Measurements from ENCODE around the gene EP400.

The EP400 gene

GRCh38 chr12:132110677-132111076 is 160.9 kb downstream of the EP400 start:
- Histone ChIP-seq H3K4me2 (ENCODE audit: low read length) (no peak overlapping the region), H4K20me1 (ENCODE audit: control insufficient read depth, insufficient read depth, low read depth, low read length) (0 out of 2 replicates have a peak, but pooled peaks cover 3% of the 10 kb centered on the region), H3F3A (ENCODE audit: control insufficient read depth, insufficient read depth) (no peaks in the 10 kb centered on the region), H3K27me3 (ENCODE audit: control insufficient read depth, low read length) (no peaks in the 10 kb centered on the region), H3K4me3 (ENCODE audit: low read length) (no peak overlapping the region), H3K9me3 (ENCODE audit: control insufficient read depth, insufficient read depth, low read length) (no peaks in the 10 kb centered on the region), H3K36me3 (ENCODE audit: control insufficient read depth, low read length) (peaks cover 58% of the 10 kb centered on the region), H3K9me2 (replicated peaks; ENCODE audit: control insufficient read depth, low read length) (no peaks in the 10 kb centered on the region), H3K4me1 (ENCODE audit: control insufficient read depth, low read length) (no peaks in the 10 kb centered on the region), H3K79me2 (ENCODE audit: control insufficient read depth, low read length) (peaks cover 5% of the 10 kb centered on the region), H3K27ac (ENCODE audit: low read depth, low read length) (no peak overlapping the region)
- TF ChIP-seq EZH2phosphoT487 (IDR thresholded peaks at IDR 0.05; ENCODE audit: borderline replicate concordance, low read length), result no peak
- TF ChIP-seq CTCF (IDR thresholded peaks at IDR 0.05; ENCODE audit: low read depth, low read length, poor library complexity, severe bottlenecking), result no peak

GRCh38 chr12:132111654-132112304 is 162.0 kb downstream of the EP400 start:
- Histone ChIP-seq H3K4me1 (ENCODE audit: control insufficient read depth, low read length) (no peaks in the 10 kb centered on the region), H3K9me3 (ENCODE audit: control insufficient read depth, insufficient read depth, low read length) (no peaks in the 10 kb centered on the region), H3K4me3 (ENCODE audit: low read length) (no peak overlapping the region), H4K20me1 (ENCODE audit: control insufficient read depth, insufficient read depth, low read depth, low read length) (0 out of 2 replicates have a peak, but pooled peaks cover 3% of the 10 kb centered on the region), H3K79me2 (ENCODE audit: control insufficient read depth, low read length) (peaks cover 3% of the 10 kb centered on the region), H3K27me3 (ENCODE audit: control insufficient read depth, low read length) (no peaks in the 10 kb centered on the region), H3K27ac (ENCODE audit: low read depth, low read length) (no peak overlapping the region), H3K4me2 (ENCODE audit: low read length) (no peak overlapping the region), H3F3A (ENCODE audit: control insufficient read depth, insufficient read depth) (no peaks in the 10 kb centered on the region), H3K36me3 (ENCODE audit: control insufficient read depth, low read length) (peaks cover 62% of the 10 kb centered on the region), H3K9me2 (replicated peaks; ENCODE audit: control insufficient read depth, low read length) (no peaks in the 10 kb centered on the region)
- TF ChIP-seq CTCF (IDR thresholded peaks at IDR 0.05; ENCODE audit: low read depth, low read length, poor library complexity, severe bottlenecking) (no peak), EZH2phosphoT487 (IDR thresholded peaks at IDR 0.05; ENCODE audit: borderline replicate concordance, low read length) (no peak)

- Histone ChIP-seq H3K27me3 (ENCODE audit: control insufficient read depth, low read length) (no peaks in the 10 kb centered on the region), H3K79me2 (ENCODE audit: control insufficient read depth, low read length) (no peaks in the 10 kb centered on the region), H3K4me1 (ENCODE audit: control insufficient read depth, low read length) (no peaks in the 10 kb centered on the region), H4K20me1 (ENCODE audit: control insufficient read depth, insufficient read depth, low read depth, low read length) (0 out of 2 replicates have a peak, but pooled peaks cover 3% of the 10 kb centered on the region), H3K9me3 (ENCODE audit: control insufficient read depth, insufficient read depth, low read length) (no peaks in the 10 kb centered on the region), H3K4me3 (ENCODE audit: low read length) (no peak overlapping the region), H3K27ac (ENCODE audit: low read depth, low read length) (no peak overlapping the region), H3K9me2 (replicated peaks; ENCODE audit: control insufficient read depth, low read length) (no peaks in the 10 kb centered on the region), H3K4me2 (ENCODE audit: low read length) (no peak overlapping the region), H3K36me3 (ENCODE audit: control insufficient read depth, low read length) (peaks cover 47% of the 10 kb centered on the region), H3F3A (ENCODE audit: control insufficient read depth, insufficient read depth) (no peaks in the 10 kb centered on the region)
- TF ChIP-seq CTCF (IDR thresholded peaks at IDR 0.05; ENCODE audit: low read depth, low read length, poor library complexity, severe bottlenecking) (no peak), EZH2phosphoT487 (IDR thresholded peaks at IDR 0.05; ENCODE audit: borderline replicate concordance, low read length) (no peak)
Observed at GRCh38 chr12:132114667-132115066, 164.9 kb downstream of the EP400 start.
